ENCODE data around the gene CASP3.

GRCh38 chr4:184697956-184698355, 48.7 kb upstream of the CASP3 start:
- TF ChIP-seq EZH2 (IDR thresholded peaks at IDR 0.05; ENCODE audit: borderline replicate concordance, low read length) (no peak), CTCF (conservative IDR thresholded peaks at IDR 0.05 in 1 of 2, IDR thresholded peaks at IDR 0.05 in 1 of 2; ENCODE audit: extremely low read depth in 1 of 2, insufficient read depth in 1 of 2, low read depth in 1 of 2, low read length in 2 of 2) (no peak)
